DMS 273 (cell line): Measurements from ENCODE around the gene NAALADL1.
"Not testable (repeated sequence)": the region's sequence is repeated elsewhere in the genome, so short reads cannot be mapped to it uniquely, and the experiment has no call there.

Experiments
- DNase-seq: peaks from one replicate; lab custom pipeline; 2025; ENCODE audit not compliant: unreplicated experiment; lab: John Stamatoyannopoulos, UW

The NAALADL1 gene

DNA sequence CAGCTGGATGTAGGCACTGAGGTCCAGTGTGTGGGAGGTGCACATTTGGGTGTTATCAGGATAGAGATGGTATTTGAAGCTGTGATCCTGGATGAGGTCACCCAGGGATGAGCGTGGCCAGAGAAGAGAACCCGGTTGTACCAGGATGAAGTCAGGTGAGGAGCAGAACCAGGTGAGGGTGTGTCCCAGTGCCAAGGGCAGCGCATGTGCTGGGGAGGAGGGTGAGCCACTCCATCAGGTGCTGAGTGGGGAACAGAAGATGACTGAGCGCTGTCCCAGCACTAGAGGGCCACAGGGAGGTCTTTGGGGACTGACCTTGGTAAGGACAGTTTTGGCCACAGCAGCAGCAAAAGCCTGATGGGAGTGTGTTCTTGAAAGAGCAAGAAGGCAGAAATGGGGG is 41.6 kb downstream of the NAALADL1 start:
- DNase-seq = no peak

DNA sequence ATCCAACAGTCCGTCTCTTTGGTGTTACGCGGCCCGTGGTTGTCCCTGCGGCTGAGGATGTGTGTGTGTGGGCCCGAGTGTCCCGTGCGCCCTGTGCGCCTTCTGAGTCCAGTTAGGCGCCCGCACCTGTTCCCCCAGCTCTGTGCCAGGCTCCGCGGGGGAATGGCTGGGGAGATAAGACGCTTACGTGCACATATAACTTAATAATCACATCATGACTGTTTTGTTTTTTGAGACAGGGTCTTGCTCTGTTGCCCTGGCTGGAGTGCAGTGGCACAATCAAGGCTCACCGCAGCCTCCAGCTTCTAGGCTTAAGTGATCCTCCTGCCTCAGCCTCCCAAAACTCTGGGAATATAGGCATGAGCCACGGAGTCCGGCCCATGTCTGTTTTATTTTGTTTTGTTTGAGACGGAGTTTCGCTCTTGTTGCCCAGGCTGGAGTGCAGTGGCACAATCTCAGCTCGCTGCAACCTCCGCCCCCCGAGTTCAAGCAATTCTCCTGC is 43.6 kb downstream of the NAALADL1 start:
- no peak for DNase-seq

DNA sequence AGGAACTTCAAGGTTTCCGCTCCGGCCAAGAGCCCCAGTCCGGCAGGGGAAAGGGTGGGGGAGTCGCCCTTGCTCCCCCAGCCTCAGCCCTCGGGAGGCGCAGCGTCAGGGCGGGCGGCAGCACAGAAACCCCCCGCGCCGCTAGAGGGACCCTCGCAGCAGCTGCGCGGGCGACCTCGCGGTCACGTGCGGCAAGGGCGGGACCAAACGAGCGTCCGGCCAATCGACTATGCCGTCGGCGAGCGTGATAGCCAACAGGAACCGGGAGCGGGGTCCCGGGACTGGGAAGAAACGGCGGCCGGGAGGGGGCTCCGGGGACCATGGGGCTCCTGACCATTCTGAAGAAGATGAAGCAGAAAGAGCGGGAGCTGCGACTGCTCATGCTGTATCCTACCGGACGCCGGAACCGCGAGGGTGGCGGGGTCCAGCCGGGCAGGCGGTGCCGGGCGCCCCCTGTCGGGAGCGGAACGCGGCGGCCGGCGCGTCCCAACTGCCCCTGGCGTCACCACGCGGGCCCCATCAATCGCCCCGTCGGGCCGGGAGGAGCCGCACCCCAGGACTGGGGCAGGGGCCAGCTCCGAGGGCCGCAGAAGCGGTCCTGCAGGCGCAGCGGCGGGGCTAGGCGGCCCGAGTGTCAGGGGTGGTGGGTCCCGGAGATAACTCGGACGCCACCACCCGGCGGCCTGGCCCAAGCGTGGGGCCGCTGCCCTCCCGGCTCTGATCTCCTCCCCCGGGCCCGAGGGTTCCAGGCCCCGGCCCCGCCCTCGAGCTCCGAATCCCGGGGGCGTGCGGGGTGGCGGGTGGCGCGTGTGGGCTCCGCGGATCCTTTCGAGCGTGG is 44.2 kb downstream of the NAALADL1 start, which contains the start of gene ARL2:
ARL2 (plus strand) TSS at position 273 of the 838 bp plus-strand sequence; CDS start at position 321, 48 bp downstream.
- DNase-seq = peak; percentile 93

DNA sequence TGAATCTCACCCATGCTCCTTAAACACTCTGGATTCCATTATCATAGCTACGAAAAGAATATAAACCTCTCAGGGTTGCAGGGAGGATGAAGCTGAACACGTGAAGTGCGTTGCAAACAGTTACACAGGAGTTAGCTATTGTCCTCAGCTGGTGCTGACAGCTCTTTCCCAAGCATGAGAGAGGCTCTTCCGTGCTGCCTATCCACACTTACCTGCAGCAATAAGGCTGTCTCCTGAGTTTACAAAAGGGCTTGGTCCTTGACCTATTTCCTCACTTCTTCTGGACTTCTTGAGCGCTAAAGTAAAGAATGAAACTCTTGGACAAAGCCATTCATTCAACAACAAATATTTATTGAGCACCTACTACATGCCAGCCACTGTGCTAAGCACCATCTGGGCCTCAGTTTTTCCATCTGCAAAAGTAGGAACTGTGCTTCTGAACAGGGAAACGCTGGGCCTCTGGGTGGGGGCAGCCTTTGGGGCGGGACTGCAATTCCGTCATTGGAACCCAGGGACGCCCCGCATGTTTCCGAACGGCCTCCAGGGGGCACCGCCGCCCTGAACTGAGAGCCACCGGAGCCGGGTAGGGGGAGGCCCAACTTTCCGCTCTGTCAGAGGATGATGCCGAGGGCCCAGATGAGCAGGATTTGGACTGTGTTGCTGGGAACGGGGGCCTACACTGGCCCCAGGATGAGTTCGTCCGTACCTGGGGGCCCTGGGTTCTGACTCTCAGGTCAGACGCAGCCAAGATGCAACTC is 45.0 kb downstream of the NAALADL1 start:
- DNase-seq = peak; percentile 92

DNA sequence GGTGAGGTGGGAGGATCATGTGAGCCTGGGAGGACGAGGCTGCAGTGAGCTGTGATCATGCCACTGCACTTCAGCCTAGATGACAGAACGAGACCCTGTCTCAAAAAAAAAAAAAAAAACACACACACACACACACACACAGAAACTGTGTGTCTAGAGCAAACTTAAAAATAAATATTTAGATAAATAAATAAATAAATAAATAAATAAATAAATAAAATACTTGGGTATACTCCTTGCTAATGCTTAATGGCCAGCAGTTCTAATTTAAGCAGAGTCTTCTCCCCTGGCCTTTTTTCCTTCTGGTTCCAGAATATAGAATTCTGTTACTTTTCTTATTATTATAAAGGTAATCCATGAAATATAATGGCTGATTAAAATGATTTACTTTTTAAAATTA is 49.5 kb downstream of the NAALADL1 start:
- no peak for DNase-seq

DNA sequence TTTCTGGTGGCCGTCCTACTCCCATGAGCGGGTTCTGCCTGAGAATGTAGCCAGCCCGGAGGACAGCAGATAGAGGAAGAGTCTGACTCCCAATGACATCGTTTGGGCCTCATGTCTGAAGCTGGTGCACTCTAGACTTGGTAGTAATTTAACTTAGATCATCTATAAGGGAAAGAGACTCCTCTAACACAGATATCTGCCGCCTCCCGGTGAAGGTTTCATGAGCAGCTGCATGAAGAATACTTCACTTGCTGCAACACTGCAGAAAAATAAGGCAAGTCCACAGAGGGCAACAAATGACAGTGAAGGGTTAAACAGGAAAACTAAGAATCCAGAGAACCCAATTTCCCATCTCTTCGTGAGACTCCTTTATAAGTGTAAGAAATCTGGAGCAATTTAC is 50.3 kb downstream of the NAALADL1 start:
- no peak for DNase-seq

DNA sequence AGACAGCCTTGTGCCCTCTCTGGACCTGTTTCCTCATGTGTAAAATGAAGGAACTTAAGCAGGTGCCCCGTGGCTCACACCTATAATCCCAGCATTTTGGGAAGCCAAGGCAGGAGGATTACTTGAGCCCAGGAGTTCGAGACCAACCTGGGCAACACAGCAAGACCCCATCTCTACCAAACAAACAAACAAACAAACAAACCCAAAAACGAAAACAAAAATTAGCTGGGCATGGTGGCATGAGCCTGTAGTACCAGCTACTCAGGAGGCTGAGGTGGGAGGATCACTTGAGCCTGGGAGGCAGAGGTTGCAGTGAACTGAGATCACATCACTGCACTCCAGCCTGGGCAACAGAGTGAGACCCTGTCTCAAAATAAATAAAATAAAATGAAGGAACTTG is 54.4 kb downstream of the NAALADL1 start:
- not testable (repeated sequence) for DNase-seq

DNA sequence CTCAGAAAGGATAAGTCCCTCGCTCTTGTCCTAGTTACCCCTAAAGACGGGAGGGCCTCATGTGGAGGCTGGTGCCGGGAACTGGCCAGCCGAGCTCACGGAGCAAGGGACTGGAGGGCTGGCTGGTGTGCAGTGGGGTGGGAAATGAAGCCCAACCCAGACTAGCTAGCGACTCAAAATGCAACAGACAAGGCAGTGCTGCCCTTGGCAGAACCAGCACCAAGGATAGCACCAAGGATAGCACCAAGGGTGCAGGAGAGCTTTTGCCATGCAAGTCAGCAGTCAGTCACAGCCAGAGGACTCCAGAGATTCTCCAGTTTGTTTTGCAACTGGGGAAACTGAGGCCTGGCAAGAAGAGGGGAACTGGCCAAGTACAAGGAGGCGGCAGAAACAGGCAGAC is 55.1 kb downstream of the NAALADL1 start:
- DNase-seq = no peak

DNA sequence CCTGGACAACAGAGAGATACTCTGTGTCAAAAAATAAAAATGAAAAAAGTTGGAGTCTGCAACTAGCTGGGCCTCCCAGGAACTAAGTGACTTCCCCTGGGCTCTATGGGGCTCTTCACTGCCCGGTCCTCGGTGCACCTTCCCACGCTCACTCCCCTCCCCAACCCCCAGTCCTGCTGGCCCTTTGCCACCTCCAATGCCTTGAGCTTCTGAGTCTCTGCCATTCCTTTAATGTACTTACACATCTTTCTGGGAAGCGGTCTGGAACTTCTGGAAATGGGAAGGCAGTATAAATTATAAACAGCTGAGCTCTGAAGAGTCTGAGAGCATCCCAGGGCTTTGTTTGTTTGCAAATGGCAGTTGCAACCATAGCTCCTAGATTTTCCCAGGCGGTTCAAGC is 55.6 kb downstream of the NAALADL1 start:
- no peak for DNase-seq

DNA sequence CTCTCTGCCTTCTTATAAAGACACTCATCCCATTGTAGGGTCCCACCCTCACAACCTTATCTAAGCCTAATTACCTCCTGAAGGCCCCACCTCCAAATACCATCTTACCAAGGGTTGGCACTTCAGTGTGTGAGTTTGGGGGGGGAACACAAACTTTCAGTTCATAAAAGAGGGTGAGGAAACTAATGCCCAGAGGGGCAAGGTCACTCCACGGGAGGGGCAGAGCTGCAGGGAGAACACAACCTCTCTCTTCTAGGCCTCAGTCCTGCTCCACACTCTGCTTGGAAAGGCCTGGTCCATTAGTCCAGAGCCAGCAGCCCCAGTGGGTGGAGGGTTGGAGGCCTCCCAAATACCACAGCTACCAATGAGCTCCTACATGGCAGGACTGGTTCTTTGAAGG is 58.9 kb downstream of the NAALADL1 start:
- DNase-seq = no peak

DNA sequence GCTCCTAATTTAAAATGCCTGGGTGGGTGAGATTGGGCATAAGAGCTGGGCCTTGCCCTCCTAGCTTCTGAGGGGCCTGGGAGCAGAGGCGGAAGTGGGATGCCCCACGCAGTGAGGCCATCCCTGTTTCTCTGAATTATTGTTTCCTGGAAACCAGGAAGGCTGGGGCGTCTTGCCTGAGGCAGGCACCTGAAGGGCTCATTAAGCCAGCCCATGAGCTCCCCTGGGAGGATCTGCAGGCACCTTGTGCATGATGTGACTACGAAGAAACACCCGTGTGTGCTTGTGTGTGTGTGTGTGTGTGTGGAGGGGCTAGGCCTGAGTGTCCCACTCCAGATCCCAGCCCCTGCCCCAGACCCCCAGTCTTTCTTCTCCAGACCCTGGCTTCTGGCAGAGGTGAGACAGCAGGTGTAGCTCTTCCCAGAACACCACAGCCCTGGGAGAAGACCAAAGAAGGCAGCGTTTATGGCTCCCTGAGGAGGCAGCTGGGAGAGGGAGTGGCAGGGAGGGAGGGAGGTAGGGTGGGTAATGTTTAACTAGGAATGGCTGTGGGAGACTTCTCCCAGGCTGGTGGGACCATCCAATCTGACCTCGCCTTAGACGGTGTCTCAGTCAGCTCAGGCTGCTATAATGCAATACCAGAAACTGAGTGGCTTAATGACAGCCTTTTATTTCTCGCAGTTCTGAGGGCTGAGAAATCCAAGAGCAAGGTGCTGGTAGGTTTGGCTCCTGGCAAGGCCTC is 59.5 kb downstream of the NAALADL1 start:
- DNase-seq = no peak

DNA sequence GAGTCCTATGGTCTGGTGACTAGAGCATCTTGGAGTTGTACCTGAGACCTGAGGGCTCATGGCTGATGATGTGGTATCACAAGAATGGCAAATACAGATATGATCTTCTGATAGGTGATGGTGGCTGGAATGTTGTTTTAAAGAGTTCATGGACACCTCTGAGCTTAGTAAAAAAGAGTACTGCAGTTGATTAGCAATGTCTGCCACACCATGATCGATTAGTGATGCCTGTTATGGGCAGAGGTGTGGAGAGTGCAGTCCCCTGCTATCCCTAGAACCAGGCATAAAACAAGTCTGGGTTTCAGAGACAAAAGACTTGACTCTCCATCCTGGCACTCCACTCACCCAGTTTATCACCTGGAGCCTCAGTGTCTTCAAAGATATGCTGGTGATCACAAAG is 60.2 kb downstream of the NAALADL1 start:
- no peak for DNase-seq

DNA sequence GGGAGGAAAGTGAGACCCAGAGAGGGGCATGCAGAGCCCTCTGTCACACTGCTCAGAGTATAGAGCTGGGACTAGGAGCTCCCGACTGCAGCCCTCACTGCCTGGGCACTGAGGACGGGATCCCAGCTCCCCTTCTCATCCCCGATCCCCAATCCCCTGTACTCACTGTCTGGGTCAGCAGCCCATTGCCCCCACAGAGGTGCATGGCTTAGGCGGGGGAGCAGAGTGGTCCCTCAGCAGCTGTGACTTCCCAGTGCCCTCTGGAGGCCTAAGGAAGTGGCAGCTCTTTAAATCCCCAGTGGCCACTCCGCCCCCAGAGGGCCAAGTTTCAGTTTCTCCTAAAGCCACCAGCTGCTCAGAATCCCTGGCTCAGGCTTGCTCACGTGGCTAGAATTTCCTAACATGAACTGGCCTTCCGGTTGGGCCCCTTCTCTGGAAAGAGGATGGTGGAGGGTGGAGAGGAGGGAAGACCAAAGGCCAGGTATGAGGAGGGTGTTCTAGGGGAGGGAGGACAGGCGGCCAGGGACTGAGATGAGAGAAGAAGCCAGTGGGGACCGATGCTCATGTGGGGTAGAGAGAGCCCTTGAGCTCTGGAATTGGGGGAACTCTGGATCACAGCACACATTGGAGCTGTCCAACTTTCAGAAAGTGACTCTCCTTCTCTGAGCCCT is 61.5 kb downstream of the NAALADL1 start, which contains the start of gene BATF2:
BATF2 (minus strand) TSS at position 262 of the 671 bp plus-strand sequence; CDS start at position 205, 57 bp downstream.
- DNase-seq = peak; percentile 82

DNA sequence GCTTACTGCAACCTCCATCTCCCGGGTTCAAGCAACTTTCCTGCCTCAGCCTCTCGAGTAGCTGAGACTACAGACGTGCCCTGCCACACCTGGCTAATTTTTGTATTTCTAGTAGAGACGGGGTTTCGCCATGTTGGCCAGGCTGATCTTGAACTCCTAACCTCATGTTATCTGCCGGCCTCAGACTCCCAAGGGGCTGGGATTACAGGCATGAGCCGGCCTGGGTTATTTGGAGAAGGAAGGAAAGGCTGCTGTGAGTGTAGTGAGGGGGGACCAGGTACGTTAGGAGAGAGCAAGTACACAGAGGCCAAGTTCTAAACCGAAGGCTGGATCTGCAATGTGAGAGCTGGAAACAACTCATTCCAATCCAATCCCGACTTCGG is 62.0 kb downstream of the NAALADL1 start:
- DNase-seq = no peak
